H9 (cell line): ENCODE measurements around the gene RGS5. TPM values are rescaled to one million over a fixed set of nuclear protein-coding genes. Genes with fewer than 3 reads are reported as not detected.

Experiments
- DNase-seq: peaks from one replicate; pipeline ENCODE4 v3.0.0-alpha.2; 2017
- H2AFZ ChIP-seq: one replicate; pipeline ENCODE4 v1.6.1; 2013; ENCODE audit warnings: mild to moderate bottlenecking, low read length, control low read depth, moderate library complexity
- H2AK5ac ChIP-seq: 2 replicates; pipeline ENCODE4 v1.6.1; 2013; ENCODE audit warnings: low read length, control low read depth, mixed read lengths; ENCODE audit not compliant: insufficient read length
- H2BK120ac ChIP-seq: one replicate; pipeline ENCODE4 v1.6.1; 2013; ENCODE audit warnings: low read depth, mild to moderate bottlenecking, low read length, control low read depth, inconsistent platforms; ENCODE audit not compliant: poor library complexity, severe bottlenecking
- H2BK12ac ChIP-seq: 2 replicates; pipeline ENCODE4 v1.6.1; 2013; ENCODE audit warnings: low read length, control low read depth, mixed read lengths, low read depth; ENCODE audit not compliant: insufficient read length
- H2BK15ac ChIP-seq: 2 replicates; pipeline ENCODE4 v1.6.1; 2013; ENCODE audit warnings: low read depth, low read length, control low read depth
- H2BK20ac ChIP-seq: one replicate; pipeline ENCODE4 v1.6.1; 2013; ENCODE audit warnings: low read depth, mild to moderate bottlenecking, low read length, control low read depth, inconsistent platforms; ENCODE audit not compliant: poor library complexity, severe bottlenecking
- H2BK5ac ChIP-seq: 2 replicates; pipeline ENCODE4 v1.6.1; 2013; ENCODE audit warnings: low read length, control low read depth, mixed read lengths; ENCODE audit not compliant: insufficient read length
- H3K14ac ChIP-seq: 2 replicates; pipeline ENCODE4 v1.6.1; 2013; ENCODE audit warnings: low read length, control low read depth; ENCODE audit not compliant: insufficient read depth
- H3K18ac ChIP-seq: 2 replicates; pipeline ENCODE4 v1.6.1; 2013; ENCODE audit warnings: low read depth, mild to moderate bottlenecking, mixed read lengths, low read length, control low read depth; ENCODE audit not compliant: insufficient read length
- H3K23ac ChIP-seq: 2 replicates; pipeline ENCODE4 v1.6.1; 2013; ENCODE audit warnings: low read length, control low read depth, mixed read lengths, low read depth; ENCODE audit not compliant: insufficient read length
- H3K23me2 ChIP-seq: 2 replicates; pipeline ENCODE4 v1.6.1; 2013; ENCODE audit warnings: low read depth, mild to moderate bottlenecking, mixed read lengths, low read length, control low read depth; ENCODE audit not compliant: insufficient read length, poor library complexity, severe bottlenecking
- H3K27ac ChIP-seq: 2 replicates; pipeline ENCODE4 v1.5.1; 2013; ENCODE audit warnings: low read length, control low read depth, mixed read lengths, low read depth; ENCODE audit not compliant: insufficient read length
- H3K27me3 ChIP-seq: 2 replicates; pipeline ENCODE4 v1.6.1; 2013; ENCODE audit warnings: low read length, control low read depth, inconsistent platforms; ENCODE audit not compliant: insufficient read depth
- H3K4ac ChIP-seq: 2 replicates; pipeline ENCODE4 v1.6.1; 2013; ENCODE audit warnings: low read depth, mild to moderate bottlenecking, control low read depth, inconsistent platforms, low read length, moderate library complexity
- H3K4me1 ChIP-seq: 2 replicates; pipeline ENCODE4 v1.6.1; 2013; ENCODE audit warnings: low read length, control low read depth, inconsistent platforms; ENCODE audit not compliant: insufficient read depth
- H3K4me2 ChIP-seq: 2 replicates; pipeline ENCODE4 v1.6.1; 2013; ENCODE audit warnings: low read length, control low read depth, mixed read lengths; ENCODE audit not compliant: insufficient read length, insufficient read depth
- H3K56ac ChIP-seq: 2 replicates; pipeline ENCODE4 v1.6.1; 2013; ENCODE audit warnings: low read depth, mild to moderate bottlenecking, mixed read lengths, low read length, control low read depth; ENCODE audit not compliant: insufficient read length
- H3K79me1 ChIP-seq: 2 replicates; pipeline ENCODE4 v1.6.1; 2013; ENCODE audit warnings: low read depth, mild to moderate bottlenecking, moderate library complexity, low read length, control low read depth, inconsistent platforms; ENCODE audit not compliant: insufficient read depth, poor library complexity, severe bottlenecking
- H3K79me2 ChIP-seq: 2 replicates; pipeline ENCODE4 v1.6.1; 2013; ENCODE audit warnings: low read length, control low read depth, inconsistent platforms; ENCODE audit not compliant: insufficient read depth
- H3K9ac ChIP-seq: 2 replicates; pipeline ENCODE4 v1.6.1; 2013; ENCODE audit warnings: low read length, control low read depth, mixed read lengths; ENCODE audit not compliant: insufficient read length; ENCODE audit errors: extremely low read depth
- H3K9me3 ChIP-seq: one replicate; pipeline ENCODE4 v1.6.1; 2013; ENCODE audit warnings: low read depth, low read length, inconsistent platforms; ENCODE audit not compliant: control insufficient read depth
- H3T11ph ChIP-seq: one replicate; pipeline ENCODE4 v1.6.1; 2013; ENCODE audit warnings: mild to moderate bottlenecking, low read length, control low read depth, inconsistent platforms
- H4K20me1 ChIP-seq: one replicate; pipeline ENCODE4 v1.6.1; 2013; ENCODE audit not compliant: control insufficient read depth, insufficient read length, insufficient read depth
- H4K5ac ChIP-seq: 2 replicates; pipeline ENCODE4 v1.6.1; 2013; ENCODE audit warnings: low read depth, mild to moderate bottlenecking, mixed read lengths, low read length, control low read depth; ENCODE audit not compliant: insufficient read length
- H4K8ac ChIP-seq: replicated peaks from 2 replicates; pipeline ENCODE4 v1.6.1; 2013; ENCODE audit warnings: low read length, control low read depth, mixed read lengths, low read depth; ENCODE audit not compliant: insufficient read length
- H4K91ac ChIP-seq: 2 replicates; pipeline ENCODE4 v1.6.1; 2013; ENCODE audit warnings: low read depth, mild to moderate bottlenecking, moderate library complexity, mixed read lengths, low read length, control low read depth; ENCODE audit not compliant: insufficient read length
- H3K27ac Mint-ChIP-seq, 3 experiments: 2 replicates in 2 of 3; 3 replicates in 1 of 3; pipeline ENCODE4 v1.8.0; 2020 to 2021; ENCODE audit warnings: mixed read lengths in 3 of 3, mild to moderate bottlenecking in 1 of 3, moderate library complexity in 1 of 3
- H3K27me3 Mint-ChIP-seq: 2 replicates; pipeline ENCODE4 v1.8.0; 2021; ENCODE audit warnings: low read depth, mild to moderate bottlenecking, moderate library complexity, mixed read lengths
- H3K36me3 Mint-ChIP-seq, 3 experiments: 2 replicates in 2 of 3; 3 replicates in 1 of 3; pipeline ENCODE4 v1.8.0; 2020 to 2021; ENCODE audit warnings: low read depth in 3 of 3, mixed read lengths in 3 of 3; ENCODE audit not compliant: insufficient read depth in 1 of 3
- H3K4me1 Mint-ChIP-seq, 2 experiments: 2 replicates each; pipeline ENCODE4 v1.8.0; 2020; ENCODE audit warnings: mixed read lengths in 2 of 2
- H3K4me3 Mint-ChIP-seq, 2 experiments: 2 replicates in 1 of 2; 3 replicates in 1 of 2; pipeline ENCODE4 v1.8.0; 2020 to 2021; ENCODE audit warnings: mild to moderate bottlenecking in 2 of 2, mixed read lengths in 2 of 2, moderate library complexity in 1 of 2
- H3K9me3 Mint-ChIP-seq, 2 experiments: 2 replicates in 1 of 2; 3 replicates in 1 of 2; pipeline ENCODE4 v1.8.0; 2020; ENCODE audit warnings: mild to moderate bottlenecking in 2 of 2, mixed read lengths in 2 of 2, moderate library complexity in 1 of 2
- WGBS: extraction: QIAGEN DNeasy Blood & Tissue Kit; methylation state at CpG from one replicate; pipeline ENCODE4 v1.1.7; 2013; ENCODE audit warnings: missing lambda C conversion rate, low lambda C conversion rate, mixed read lengths; ENCODE audit not compliant: insufficient read length; ENCODE audit errors: extremely low coverage; 5-methylcytosine and 5-hydroxymethylcytosine counted together
- total RNA-seq: library from RNA; stranded (reverse); gene quantifications from 2 replicates; pipeline ENCODE4 v1.2.1, GENCODE V29; 2021
- TF ChIP-seq, protein P1 (sequence below): fragments of 200-600 bp; sonication (generic); conservative IDR thresholded peaks from 3 replicates; pipeline ENCODE4 v1.8.0; 2021; ENCODE audit warnings: antibody characterized with exemption, mild to moderate bottlenecking

The RGS5 gene
- total RNA-seq, 1 experiment from 2014 or later = 30.1 TPM

DNA sequence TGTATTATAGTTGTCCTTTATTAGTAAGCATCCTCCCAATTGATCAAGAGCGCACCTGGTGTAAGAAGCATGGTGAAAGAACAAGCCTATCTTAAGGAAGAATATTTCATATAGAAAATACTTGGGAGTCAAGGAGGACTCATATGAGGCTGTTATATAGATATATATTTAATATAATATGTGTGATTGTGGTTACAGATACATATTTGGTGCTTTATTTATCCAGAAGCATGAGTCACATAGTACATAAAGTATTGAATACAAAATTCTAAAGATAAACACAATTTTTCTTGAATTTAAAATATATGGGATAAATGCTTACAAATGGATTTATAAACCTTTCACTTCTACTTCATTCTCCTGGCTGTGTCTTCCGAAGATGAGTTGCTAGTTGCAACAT lies 60.6 kb downstream of the RGS5 start:
- no peak overlapping the region for H2BK120ac ChIP-seq
- H3K4me1 Mint-ChIP-seq = no peaks in the 10 kb centered on the region
- no peak overlapping the region for H4K91ac ChIP-seq
- H3K27me3 Mint-ChIP-seq = no peaks in the 10 kb centered on the region
- no peaks in the 10 kb centered on the region for H3K23me2 ChIP-seq
- TF ChIP-seq, protein P1, sequence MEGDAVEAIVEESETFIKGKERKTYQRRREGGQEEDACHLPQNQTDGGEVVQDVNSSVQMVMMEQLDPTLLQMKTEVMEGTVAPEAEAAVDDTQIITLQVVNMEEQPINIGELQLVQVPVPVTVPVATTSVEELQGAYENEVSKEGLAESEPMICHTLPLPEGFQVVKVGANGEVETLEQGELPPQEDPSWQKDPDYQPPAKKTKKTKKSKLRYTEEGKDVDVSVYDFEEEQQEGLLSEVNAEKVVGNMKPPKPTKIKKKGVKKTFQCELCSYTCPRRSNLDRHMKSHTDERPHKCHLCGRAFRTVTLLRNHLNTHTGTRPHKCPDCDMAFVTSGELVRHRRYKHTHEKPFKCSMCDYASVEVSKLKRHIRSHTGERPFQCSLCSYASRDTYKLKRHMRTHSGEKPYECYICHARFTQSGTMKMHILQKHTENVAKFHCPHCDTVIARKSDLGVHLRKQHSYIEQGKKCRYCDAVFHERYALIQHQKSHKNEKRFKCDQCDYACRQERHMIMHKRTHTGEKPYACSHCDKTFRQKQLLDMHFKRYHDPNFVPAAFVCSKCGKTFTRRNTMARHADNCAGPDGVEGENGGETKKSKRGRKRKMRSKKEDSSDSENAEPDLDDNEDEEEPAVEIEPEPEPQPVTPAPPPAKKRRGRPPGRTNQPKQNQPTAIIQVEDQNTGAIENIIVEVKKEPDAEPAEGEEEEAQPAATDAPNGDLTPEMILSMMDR = no peak
- H3K4ac ChIP-seq = no peak overlapping the region
- H3T11ph ChIP-seq = no peak overlapping the region
- no peak overlapping the region for H2BK12ac ChIP-seq
- no peaks in the 10 kb centered on the region for H3K9me3 Mint-ChIP-seq
- H3K14ac ChIP-seq = no peak overlapping the region
- no peaks in the 10 kb centered on the region for H3K27me3 ChIP-seq
- no peak overlapping the region for H3K18ac ChIP-seq
- no peak overlapping the region for H2BK20ac ChIP-seq
- no peak overlapping the region for H3K9ac ChIP-seq
- DNase-seq = no peak
- H3K9me3 ChIP-seq = no peaks in the 10 kb centered on the region
- no peak overlapping the region for H3K4me3 Mint-ChIP-seq
- no peak overlapping the region for H2BK15ac ChIP-seq
- no peaks in the 10 kb centered on the region for H3K79me1 ChIP-seq
- no peak overlapping the region for H2BK5ac ChIP-seq
- no peak overlapping the region for H3K23ac ChIP-seq
- H4K5ac ChIP-seq = no peak overlapping the region
- H4K20me1 ChIP-seq = no peaks in the 10 kb centered on the region
- H3K56ac ChIP-seq = no peak overlapping the region
- WGBS = no CpG with 5 or more reads among the region's 2 CpGs
- H3K27ac ChIP-seq = no peak overlapping the region
- no peaks in the 10 kb centered on the region for H3K79me2 ChIP-seq
- H3K4me1 ChIP-seq = no peaks in the 10 kb centered on the region
- no peaks in the 10 kb centered on the region; a peak in 1 of 7 replicates for H3K36me3 Mint-ChIP-seq
- no peak overlapping the region for H2AFZ ChIP-seq
- no peak overlapping the region for H2AK5ac ChIP-seq
- H4K8ac ChIP-seq = no peak overlapping the region
- H3K27ac Mint-ChIP-seq = no peak overlapping the region
- no peak overlapping the region for H3K4me2 ChIP-seq
